Hindlimb muscle (tissue), 1 donor: Measurements from ENCODE around the gene RPH3AL. TPM values are rescaled to one million over a fixed set of nuclear protein-coding genes. Genes with fewer than 3 reads are reported as not detected.
A peak's percentile ranks its signal among the peaks of the same experiment; 100 is the strongest.
"Not testable (repeated sequence)": the region's sequence is repeated elsewhere in the genome, so short reads cannot be mapped to it uniquely, and the experiment has no call there.

Source experiments
- DNase-seq: peaks from one replicate; pipeline ENCODE4 v3.0.0-alpha.2; 2013
- polyA plus RNA-seq: library from polyadenylated mRNA; unstranded; fragments of 120-200 nt; gene quantifications from one replicate; pipeline ENCODE4 v1.2.1, GENCODE V29; 2013; ENCODE audit not compliant: insufficient read length

The RPH3AL gene
- polyA plus RNA-seq, 1 donor: 5.9 TPM

DNA sequence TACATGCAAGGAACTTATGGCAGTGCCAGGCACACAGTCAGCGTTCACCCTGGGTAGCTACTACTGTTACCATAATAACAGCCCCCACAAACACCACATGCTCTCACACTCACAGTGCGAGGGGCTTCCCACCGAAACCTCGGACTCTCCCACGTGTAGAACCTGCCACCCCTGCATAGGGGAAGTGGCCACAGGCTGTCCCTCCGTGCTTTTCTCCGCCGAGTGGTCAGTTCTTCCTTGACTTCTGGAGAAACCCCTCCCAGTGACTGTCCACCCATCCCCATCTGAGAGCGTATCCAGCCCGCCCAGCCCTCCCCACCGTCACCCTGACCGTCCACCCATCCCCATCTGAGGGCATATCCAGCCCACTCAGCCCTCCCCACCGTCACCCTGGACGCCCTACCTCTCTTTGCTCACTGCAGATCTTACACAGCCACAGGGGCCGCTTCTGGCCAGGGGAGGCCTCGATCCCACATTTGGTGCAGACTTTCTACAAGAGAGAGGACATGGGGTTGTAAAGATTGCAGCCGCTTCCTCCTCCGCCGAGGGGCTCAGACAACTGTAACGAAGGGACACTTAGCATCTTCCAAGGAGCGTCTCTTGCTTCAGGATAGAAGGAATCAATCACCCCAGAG lies 71.1 kb downstream of the RPH3AL start:
- no peak for DNase-seq

DNA sequence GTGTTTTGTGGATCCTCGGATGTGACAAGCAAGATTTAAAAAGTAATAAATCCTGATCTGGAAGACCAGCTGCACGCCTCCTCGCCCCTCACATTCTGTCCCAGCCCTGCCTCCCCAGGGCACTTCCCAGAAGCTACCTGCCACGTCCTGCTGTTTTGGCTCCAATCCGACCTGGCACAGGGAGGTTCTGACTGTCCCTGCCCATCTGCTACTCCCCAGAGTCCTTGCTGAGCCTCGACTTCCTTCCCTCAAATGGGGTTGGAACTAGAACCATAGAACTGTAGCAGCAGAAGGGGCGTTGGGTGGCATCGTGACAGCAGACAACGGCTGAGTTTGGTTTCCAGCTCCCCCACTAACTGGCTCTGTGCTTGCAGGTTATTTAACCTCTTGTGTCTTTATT lies 71.7 kb downstream of the RPH3AL start:
- no peak for DNase-seq

DNA sequence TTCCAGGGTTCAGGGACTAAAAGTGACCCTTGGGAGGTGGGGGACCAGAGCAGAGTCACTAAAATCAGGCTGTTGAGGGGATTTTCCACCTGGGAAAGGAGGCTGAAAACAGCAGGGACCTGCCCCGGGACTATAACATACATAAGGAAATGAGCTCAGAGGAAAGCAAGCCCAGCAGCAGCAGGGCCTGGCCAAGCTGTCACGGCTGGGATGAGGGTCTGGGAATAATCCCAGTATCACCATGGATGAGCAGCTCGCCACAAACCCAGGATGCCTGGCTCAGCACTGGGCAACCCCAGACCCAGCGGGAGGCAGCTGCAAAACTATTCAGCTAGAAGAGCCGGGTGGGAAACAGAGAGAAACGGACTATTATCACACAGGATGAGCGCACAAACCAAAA lies 72.4 kb downstream of the RPH3AL start:
- no peak for DNase-seq

DNA sequence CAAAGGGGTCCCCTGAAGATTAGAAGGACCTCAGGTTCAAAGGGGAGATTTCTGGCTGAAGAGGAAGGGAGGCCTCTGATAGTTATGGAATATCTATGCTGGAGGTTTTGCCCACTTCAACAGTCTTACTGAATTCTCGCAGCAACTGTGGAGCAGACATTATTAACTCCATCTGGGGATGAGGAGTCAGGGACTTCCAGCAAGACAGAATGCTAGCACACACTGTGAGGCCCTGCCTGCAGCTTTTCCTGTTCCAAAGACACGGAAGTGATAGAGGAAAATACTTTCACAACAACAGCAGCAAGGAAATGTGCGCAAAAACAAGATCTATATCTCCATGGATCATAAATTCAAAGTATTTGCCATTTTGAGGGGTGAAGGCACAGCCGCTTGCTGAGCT lies 72.8 kb downstream of the RPH3AL start:
- no peak for DNase-seq

DNA sequence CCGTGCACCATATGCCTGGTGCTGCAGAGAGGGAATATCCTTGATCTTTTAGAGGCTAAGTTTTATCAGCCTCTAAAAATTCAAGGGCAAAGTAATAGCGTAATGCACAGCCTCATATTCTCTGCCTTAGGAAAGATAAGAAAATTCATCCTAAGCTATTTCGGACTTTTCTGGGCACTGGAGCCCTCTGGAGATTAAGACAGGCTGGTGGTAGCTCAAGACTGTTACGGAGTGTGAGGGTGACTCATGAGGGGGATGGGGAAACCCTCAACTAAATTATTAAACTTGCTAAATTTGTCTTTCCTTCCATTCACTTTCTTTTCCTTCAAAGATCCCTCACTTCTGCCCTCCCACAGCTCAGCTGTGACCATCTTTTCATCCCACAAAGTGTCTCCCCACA lies 73.3 kb downstream of the RPH3AL start:
- DNase-seq: no peak

DNA sequence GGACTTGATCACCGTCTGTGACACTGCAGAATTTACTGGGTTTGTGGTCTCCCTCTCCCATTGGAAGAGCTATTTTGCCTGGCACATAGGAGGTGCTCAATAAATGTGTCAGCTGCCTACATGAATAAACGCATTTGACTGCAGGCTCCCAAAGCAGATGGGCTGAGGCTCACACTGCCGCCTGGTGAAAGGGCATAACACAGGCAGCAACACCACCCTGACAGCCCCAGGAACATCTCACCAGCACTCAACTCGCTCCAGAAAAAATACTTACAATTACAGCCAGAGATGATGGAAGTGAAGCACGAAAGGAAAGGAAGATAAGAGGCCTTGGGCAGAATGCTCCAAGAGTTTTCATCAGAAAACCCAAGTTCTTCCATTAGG lies 73.9 kb downstream of the RPH3AL start:
- no peak for DNase-seq

DNA sequence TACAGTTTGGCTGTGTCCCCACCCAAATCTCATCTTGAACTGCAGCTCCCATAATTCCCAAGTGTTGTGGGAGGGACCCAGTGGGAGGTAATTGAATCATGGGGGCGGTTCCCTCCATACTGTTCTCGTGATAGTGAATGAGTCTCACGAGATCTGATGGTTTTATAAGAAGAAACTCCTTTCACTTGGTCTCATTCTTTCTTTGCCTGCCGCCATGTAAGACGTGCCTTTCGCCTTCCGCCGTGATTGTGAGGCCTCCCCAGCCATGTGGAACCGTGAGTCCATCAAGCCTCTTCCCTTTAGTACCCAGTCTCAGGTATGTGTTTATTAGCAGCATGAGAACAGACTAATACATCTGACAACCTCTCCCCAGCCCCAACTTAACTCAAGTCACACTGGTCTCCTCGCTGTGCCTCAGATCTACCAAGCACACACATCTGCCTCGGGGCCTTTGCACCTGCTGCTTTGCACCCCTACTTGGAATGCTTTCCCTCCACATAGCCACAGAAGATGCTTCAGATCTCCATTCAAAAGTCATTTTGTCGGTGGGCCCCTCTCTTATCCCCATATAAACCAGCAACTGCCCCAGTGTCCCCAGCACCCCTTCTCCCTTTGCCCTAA lies 74.4 kb downstream of the RPH3AL start:
- no peak for DNase-seq

DNA sequence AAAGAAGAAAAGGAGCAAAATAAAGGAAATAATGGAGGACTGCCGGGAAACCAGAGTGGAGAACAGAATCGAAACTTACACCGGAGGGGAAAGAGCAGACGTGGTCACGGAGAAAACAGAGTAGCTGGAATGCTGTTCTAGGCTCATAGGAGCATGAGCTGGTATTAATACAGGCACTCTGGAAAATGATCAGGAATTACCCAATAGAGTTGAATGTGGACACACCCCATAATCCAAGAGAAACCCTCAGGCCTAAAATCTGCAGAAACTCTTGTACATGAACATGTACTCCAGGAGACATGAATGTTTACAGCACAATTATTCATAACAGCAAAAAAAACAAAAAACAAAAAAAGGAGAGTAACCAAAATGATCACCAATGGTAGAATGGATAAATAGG lies 77.7 kb downstream of the RPH3AL start:
- DNase-seq: no peak

DNA sequence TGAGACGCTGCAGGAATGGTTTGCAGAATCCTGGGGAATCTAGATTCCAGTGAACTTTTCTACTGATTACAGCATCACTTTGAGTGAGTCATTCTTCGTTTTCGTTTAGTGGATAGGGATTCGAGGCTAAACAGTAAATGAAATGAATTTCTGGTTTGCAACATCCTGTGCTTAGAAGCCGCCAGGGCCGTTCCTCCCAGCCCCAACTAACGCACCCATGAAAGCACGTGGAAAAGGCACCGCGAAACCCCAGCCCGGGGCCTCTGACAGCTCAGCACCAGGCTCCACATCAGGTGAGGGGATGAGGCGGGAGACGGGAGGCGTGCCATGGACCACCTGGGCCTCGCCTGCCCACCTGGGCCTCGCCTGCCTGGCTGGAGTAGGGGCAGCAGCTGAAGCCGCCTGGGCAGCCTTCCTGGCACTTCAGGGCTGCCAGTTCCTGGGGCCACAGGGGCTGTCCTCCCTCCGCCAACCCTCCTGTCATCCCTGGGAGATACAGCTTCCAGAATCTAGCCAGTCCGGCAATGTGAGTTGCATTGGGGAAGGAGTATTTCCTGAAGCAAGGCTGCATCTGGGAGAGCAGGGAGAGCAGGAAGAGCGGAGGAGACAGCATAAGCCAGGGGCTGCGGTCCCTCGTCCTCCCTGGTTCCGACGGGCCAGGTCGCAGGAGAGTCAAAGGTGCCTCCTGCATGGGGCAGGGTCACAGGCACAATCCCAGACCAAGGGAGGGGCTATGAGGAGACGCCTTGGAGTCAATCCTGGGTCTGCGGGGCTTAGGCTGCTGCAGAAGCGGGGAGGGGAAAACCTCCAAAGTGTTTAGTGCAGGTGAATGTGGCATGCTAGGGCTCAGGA lies 78.4 kb downstream of the RPH3AL start:
- DNase-seq: no peak

DNA sequence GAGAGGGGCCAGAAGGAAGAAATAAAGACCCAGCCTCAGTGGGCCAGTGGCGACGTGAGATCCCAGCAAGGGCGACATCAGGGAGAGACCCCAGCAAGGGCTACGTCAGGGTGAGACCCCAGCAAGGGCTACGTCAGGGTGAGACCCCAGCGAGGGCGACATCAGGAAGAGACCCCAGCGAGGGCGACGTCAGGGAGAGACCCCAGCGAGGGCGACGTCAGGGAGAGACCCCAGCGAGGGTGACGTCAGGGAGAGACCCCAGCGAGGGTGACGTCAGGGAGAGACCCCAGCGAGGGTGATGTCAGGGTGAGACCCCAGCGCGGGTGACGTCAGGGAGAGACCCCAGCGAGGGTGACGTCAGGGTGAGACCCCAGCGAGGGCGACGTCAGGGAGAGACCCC lies 79.8 kb downstream of the RPH3AL start:
- not testable (repeated sequence) for DNase-seq

DNA sequence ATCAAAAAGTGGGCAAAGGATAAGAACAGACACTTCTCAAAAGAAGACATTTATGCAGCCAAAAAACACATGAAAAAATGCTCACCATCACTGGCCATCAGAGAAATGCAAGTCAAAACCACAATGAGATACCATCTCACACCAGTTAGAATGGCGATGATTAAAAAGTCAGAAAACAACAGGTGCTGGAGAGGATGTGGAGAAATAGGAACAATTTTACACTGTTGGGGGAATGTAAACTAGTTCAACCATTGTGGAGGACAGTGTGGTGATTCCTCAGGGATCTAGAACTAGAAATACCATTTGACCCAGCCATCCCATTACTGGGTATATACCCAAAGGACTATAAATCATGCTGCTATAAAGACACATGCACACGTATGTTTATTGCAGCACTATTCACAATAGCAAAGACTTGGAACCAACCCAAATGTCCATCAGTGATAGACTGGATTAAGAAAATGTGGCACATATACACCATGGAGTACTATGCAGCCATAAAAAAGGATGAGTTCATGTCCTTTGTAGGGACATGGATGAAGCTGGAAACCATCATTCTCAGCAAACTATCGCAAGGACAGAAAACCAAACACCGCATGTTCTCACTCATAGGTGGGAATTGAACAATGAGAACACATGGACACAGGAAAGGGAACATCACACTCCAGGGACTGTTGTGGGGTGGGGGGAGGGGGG lies 80.5 kb downstream of the RPH3AL start:
- not testable (repeated sequence) for DNase-seq

DNA sequence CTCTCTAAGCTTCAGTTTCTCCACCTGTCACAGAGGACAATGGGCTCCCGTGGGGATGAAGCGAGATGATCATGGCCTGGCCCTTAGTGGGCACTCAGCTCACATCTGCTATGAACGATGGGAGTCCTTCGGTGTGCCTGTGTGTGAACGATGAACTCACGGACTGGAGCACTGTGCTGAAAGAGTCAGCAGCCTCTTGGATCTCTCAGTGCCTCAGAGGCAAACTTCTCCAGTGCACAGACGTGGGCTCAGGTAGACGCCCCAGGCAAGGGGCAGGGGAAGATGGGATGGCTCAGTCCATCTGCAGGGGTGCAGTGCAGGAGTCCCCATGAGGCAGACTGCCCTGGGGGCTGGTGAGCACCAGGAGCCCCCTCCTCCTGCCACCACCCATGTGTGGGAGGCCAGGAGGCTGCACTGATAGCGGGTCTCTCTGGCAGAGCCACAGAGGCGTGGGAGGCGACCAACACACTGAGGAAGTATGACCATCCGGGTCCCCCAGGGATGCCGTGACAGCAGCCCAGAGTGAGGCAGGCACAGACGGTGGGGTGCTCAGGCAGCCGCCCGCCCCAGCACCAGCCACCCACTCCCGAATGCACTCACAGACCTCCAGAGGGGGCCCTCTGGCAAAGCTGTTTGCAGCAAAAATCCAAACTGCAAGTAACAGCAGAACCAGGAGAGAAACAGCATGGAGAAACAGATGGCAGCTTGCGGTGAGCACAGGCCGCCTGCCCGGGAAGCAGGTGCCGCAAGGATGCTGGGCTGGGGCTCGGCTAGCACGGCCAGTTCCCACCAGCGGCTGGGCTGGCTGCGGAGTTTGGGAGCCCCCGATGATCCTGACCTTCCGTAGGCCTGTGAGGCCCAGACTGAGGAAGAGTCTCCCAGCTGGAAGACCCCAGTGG lies 82.7 kb downstream of the RPH3AL start:
- DNase-seq: no peak

DNA sequence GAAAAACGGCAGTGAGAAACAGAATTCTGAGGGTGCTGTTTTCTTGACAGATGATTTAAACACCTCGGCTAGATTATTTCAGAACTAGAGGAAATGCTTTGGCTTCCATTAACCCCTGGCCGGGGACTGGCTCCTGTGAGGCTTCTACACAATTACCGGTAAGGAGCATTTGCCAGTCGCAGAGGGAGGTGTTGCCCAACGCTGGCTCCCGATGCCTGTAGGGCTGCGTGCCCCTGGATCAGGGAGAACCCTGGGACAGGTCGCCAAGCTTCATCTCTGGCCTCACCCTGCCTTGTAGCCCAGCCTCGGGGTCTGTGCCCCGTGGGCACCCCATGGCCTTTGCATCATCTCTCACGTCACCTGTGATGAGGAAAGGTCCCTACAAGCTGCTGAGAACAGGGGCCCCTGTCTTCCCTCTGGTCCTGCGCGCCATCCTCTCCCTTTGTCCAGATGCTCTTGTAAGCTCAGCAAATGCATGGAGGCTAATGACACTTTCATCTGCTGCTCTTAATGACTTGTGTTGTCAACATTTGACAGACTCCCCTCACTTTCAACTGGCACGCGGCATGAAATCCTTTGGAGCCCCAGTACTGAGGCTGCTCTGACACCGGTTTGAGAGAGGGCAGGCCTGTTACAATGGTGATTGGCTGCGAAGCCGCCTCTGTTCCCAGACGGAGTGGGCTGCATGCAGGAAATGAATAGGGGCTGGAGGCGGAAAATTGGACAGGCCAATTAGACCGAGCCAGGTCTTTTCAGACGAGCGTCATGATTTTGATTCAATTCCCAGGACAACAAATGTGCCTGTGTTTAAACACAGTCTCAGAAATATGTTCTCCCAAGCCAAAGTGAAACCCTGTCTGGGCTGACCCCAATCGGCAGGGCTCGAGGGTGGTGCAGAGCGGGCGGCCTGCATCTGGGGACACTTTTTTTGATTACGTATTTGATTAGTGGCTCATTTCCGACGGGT lies 85.6 kb downstream of the RPH3AL start:
- DNase-seq: peak; percentile 71

DNA sequence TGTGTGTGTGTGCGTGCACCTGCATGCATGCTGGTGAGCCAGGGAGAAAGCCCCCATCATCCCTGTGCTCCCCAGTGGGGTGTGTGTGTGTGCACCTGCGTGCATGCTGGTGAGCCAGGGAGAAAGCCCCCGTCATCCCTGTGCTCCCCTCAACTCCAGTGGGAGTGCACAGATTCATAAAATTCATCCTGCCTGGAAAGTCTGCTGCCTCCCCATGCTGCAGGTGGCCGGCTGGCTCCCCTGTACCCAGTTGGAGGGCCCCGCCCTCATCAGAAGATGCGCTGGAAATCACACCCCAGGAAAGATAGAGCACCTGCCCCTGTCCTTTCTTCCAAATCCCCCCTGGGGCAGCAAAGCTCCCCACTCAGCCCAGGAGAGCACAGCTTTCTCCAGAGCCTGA lies 86.4 kb downstream of the RPH3AL start:
- DNase-seq: no peak

DNA sequence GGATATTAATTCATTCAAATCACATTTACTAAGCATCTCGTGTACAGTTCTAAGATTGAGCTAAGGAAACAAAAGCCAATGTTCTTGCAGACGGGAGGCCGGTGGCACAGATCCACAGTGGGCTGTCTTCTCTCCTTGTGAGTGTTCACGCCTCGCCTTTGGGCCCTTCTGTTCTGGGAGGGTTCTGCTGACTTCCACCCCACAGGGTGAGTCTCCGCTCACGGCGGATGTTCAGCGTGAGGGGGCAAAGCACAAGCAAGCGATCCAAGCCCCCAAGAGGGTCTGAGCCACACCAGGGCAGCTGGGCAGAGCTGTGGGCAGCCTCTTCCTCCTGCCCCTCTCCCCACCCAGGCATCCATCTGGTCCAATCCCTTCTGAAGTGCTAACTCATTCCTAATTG lies 86.9 kb downstream of the RPH3AL start:
- DNase-seq: no peak

DNA sequence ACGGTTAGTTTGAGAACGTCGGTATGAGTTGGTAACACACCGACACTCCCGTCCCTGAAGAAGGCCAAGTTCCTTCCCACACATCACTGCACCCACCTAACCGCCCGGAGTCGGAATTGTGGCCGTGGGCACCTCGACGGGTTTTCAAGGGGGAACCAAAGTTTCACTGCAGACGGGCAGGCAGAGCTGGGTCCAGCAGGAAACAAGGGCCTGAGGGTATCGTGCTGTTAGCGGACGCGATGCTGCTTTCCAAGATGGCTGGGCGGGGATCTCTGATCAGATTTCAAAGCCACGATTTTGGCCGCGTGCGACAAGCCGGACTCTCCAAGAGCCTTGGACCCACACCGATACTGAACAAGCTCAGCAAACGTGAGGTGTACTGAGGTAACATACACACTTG lies 88.8 kb downstream of the RPH3AL start:
- no peak for DNase-seq

DNA sequence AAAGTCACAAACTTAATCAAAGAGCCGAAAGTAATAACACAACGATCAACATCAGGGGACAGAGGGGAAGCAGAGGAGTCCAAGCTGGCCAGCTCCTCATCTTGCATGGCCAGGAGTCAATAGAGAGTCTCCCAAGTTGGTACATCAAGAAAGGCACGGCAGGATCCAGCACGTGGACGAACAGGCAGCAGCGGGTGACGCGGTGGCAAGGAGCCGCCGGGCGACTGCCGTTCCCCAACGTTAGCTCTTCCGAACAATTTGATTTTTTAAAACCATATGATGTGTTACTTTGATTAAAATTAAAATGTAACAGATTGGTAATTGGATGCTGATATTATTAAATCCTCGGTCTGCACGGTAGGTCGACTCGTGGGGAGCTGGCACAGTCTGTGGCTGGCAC lies 89.3 kb downstream of the RPH3AL start:
- no peak for DNase-seq

DNA sequence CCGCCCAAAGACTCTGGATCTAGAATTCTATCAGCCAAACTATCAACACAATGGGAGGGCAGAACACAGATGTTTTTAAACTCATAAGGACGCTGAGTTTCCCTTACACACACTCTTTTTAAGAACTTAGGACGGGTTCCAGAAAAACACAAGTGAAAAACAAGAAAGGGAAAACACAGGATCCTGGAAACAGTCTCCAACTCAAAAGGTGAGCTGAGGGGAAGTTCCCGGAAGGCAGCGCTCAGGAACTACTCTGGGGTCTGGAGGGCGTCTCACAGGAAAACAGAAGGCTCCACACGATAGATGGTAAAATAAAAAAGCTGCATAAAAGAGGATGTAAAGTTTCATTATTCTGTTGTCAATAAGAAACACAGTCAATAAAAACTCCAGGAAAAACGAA lies 91.0 kb downstream of the RPH3AL start:
- DNase-seq: no peak

DNA sequence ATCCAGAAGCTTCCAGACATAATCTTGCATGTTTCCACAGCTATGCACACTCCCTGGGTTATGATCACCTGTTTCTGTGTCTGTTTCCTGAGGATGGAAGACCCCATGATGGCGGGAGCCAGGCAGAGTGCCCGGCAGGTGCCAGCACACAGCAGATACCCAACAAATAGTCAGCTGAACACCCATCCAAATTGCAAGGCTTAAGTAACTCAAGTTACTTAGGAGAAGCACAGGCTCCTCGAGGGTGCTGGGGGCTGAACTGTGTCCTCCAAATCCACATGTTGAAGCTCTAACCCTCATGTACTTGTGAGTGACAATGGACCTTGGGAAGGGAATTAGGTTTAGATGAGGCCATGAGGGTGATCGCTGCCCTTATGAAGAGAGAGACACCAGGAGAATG lies 91.7 kb downstream of the RPH3AL start:
- no peak for DNase-seq

DNA sequence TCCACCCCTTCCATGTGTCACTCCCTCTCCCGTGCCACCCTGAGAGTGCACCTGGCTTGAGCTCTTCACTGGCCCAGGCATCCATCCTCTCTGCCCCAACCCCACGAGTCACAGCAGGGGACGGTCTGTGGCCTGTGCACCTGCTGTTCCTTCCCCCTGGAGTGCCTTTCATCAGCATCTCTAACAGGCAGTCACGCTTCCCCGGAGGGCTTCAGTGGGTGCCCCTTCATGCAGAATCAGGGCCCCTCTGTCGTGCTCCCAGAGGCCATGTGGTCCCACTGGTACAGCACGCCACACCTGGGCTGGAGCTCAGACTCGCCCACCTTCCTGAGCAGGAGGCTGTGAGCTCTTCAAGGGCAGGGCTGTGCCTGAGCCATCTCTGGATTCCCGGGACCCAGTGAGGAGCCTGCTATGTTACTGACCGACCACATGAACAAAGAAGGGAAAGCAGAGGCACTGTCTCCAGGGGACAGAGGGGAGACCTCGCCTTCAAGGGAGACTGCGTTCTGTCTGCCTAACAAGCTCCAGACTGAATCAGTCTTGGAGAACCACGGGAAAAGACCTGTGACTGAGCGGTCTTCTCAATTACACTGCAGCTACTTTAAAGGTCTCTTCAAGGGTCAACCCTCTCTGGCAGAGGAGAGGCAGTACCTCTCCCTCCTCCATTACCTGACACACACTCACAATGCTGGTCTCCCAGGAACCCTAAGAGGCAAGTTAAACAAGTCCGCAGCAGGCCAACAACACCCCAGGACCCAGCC lies 92.4 kb downstream of the RPH3AL start:
- no peak for DNase-seq
